ENCODE results near the gene EFCAB8.
"Not testable (repeated sequence)": the region's sequence is repeated elsewhere in the genome, so short reads cannot be mapped to it uniquely, and the experiment has no call there.

Gene EFCAB8

DNA sequence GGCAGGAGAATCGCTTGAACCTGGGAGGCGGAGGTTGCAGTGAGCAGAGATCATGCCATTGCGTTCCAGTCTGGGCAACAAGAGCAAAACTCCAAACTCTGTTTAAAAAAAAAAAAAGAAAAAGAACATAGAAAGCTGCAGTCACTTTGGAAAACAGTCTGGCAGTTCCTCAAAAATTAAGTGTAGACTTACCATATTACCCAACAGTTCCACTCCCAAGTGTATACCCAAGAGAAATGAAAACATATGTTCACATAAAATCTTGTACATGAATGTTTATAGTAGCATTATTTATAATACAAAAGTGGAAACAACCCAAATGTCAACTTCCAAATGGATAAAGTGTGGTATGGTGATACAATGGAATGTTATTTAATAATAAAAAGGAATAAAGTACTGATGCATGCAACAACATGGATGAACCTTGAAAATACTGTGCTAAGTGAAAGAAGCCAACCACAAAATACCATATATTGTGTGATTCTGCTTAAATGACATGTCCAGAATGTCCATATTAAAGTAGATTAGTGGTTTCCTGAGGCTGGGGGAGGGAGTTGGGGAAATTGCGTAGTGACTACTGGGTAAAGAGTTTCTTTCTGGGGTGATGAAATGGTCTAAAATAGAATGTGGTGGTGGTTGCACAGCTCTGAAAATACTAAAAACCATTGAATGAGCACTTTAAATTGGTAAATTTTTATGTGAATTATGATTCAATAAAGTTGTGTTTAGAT is 82.6 kb downstream of the EFCAB8 start:
- Histone ChIP-seq H3K4me3 (no peak overlapping the region), H3K27ac (no peak overlapping the region)

DNA sequence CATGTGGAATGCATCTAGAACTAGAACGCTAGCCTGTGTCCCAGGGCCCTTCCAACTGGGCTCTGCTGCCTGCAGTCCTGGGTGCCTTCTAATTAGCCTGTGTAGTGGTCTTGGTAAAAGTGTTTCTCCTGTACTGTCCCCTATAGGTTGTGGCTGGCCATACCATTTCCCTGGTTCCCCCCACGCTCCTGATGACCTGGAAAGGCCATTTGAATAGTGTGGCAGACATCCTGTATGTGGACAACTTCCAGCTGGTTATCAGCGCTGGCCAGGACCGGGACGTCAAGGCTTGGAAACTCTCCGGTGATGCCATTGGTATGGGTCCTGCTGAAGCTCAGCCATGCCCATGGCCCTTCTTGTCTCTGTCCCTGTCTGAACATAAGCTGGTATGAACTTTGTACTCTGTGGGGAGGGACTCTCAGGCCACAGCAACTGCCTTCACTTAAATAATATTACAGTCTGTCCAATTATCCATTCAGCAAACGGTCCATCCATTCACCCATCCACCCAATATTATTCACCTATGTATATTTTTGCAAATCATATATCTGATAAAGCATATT is 84.8 kb downstream of the EFCAB8 start:
- Histone ChIP-seq H3K4me3 (no peak overlapping the region), H3K27ac (no peak overlapping the region)

DNA sequence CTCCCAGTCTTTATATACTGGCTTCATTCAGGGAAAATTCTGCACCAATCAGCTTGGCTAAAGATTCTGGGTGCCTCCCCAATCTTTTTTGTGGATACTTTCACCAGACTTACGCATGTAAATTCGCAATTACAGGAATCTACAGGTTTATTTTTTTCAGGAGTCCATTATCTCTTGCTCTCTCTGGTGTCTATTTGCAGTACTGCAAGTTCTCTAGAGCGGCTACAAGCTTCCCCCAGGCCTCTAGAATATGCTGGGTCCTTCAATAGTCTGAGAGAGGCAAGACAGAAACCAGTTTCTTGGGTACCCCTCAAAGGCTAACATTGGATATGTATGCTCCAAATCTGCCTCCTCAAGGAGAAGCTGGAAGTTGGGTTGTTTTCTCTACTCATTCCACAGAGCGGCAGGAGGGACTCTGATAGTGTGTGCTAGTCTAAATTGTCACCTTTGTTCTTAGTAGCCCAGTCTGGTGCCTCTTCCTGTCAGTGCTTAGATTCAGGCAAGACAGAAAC is 87.0 kb downstream of the EFCAB8 start:
- H3K4me3 ChIP-seq, result no peak overlapping the region
- peak overlapping the region in 3 of 21 experiments; percentile 8 to 23 (median 12) for H3K27ac ChIP-seq

DNA sequence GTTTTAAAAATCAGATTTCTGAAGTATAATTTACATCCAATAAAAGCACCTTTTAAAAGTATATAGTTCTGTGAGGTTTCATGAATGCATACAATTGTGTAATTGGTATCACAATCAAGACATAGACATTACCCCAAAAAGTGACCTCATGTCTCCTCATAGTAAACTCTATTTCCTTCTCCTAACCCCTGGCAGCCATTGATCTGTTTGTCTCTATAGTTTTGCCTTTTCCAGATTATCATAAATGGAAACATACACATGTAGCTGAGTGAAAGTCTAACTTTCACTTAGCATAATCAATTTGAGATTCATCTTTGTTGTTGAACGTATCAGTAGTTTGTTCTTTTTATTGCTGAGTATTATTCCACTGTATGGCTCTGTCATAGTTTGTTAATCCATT is 87.9 kb downstream of the EFCAB8 start:
- H3K27ac ChIP-seq, result no peak overlapping the region

DNA sequence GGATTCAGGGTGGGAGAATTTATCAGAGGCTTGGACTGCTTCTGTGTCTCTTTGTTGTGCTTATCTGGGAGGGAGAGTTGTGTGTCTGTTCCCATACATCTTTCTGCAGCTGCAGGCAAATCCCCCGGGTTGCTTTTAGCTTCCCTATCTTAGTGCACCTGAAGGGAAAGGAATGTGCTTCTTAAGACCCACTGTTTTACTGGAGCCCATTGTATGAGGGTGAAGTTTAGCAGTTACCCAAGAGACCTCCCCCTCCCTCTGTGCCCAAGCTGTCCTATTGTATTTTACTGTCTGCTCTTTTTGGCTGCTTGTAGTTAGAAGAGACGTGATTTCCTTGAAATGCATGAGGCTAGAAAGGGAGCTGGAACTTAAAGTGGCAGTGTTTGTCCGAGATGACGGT is 91.8 kb downstream of the EFCAB8 start:
- not testable (repeated sequence) for H3K27ac ChIP-seq, H3K4me3 ChIP-seq

More for the DNA sequence above, 87.9 kb downstream of the EFCAB8 start:
- H3K4me3 ChIP-seq, result no peak overlapping the region

DNA sequence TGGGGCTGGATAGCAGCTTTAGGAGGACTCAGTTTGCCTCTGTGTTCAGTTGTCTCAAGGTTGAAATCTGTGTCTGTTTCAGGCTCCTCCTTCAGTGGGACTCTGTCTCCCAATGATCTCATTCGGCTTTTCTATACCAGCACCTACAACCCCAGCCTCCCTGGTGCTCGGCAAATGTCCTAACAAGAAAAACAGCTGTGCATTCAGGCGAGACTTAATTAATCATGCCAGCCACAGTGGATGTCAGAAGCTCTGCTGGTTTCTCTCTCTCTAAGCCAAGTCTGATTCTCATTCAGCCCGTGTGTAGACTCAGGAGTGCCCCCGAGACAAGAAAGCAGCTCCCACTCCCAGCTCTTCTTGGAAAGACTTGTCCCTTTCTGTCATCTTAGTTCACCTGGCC is 98.7 kb downstream of the EFCAB8 start:
- H3K27ac ChIP-seq, result no peak overlapping the region
- no peak overlapping the region for H3K4me3 ChIP-seq

DNA sequence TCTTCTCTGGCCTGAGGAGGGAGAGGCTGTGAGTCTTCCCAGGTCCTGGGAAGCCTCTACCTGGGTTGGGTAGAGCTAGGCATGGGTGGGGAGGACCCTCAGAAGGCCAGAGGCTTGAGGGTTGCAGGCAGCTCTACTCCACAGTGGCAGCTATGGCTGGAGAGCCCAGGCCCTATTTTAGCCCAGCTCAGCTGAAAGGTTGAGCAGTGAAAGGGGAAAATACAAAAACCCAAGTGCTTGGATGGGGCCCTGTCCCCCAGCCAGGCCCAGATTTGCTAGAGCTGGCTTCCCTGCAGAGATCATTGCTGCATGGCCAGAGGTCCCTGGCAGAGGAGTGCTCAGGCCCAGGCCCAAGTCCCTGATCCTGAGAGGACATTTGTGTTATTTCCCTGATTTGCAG is 99.9 kb downstream of the EFCAB8 start:
- Histone ChIP-seq H3K27ac (no peak overlapping the region), H3K4me3 (no peak overlapping the region)

DNA sequence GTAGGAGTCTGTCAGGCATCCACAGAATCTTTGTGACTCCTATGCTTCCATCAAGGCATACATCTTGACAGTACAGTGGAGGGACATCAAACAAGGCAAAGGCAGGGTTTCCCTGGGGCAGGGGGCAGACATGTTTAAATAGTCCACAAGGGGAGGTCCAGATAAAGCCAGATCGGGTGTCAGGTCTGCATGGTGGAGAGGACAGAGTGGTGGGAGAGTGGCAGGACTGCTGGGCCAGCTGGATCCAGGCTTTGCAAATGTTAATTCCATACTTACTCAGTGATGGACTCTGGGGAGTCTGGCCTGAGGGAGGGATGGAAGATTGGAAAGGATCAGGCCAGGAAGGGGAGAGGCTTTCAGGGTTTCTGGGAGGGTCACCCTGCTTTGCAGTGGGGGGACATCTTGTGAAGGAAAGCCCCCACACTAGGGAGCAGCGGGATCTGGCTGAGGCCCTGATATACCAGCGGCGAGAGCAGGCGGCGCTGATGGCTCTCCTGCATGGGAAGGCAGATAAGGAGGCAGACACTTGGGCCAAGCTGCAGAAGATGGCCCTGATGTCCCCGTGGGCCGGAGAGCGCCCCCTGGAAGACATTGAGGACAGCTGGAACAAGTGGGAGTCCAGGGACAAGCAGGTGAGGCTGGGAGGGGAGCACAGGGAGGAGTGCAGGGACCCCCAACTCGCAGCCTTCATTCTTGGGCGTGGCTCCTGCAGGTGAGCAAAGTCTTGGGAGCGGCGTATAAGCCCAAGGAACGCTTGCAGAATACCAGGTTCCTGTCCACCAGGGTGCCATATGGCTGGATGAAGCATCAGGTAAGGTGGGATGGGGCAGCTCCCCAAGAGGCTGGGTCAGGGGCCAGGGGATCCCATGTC is 100.9 kb downstream of the EFCAB8 start:
- Histone ChIP-seq H3K27ac (no peak overlapping the region), H3K4me3 (no peak overlapping the region)

DNA sequence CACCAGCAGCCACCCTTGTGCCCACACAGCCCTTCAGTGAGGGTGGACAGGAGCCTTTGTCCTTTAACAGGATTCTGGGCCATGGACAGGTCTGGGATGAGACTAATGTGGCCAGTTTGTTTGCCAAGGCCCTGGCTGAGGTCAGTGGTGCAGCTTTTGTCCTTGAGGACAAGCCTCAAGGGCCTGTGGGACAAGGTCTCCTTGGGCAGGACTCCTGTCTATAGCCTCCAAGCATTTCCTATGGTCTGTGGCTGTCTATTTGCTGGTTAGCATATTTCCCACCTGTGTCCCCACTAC is 101.4 kb downstream of the EFCAB8 start:
- no peak overlapping the region for H3K4me3 ChIP-seq
- H3K27ac ChIP-seq, result no peak overlapping the region

DNA sequence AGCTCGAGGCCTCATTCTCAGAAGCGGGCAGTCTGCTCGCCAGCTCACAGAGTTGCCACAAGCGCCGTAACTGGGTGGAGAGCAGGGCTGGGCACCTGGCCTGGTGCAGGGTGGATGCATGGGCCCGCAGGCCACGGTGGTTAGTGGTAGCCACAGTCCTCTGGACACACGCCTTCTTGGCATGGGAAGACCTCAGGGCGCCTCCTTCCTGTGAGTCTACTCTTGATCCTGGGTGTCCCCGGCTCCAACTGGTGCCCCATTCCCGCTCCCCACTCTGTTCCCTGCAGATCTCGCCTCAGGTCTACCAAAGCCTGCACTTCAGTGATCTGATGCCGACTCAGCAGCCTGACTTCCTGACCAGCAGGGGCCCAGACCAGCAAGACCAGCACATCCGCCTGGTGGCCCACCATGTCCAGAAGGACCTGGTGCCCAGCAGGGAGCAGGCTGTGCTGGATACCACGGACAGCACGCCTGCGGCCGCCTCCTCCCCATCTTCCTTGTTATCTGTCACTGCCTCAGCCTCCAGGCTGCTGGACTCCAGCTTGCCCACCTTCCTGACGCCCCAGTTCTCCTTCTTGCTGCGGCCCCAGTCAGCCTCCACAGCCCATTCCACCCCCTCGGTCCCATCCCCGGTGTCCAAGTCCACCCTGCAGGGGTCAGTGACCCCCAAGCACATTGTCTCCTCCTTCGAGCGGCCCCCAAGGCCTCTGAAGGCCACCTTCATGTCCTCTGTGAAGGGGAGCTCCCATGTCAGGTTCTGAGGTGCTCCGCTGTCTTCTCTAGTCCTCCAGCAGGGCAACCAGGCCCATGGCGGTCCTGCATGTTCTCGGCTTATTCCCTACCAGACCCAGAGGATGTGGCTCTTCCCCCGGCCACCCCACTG is 102.4 kb downstream of the EFCAB8 start:
- Histone ChIP-seq H3K27ac (no peak overlapping the region), H3K4me3 (no peak overlapping the region)

DNA sequence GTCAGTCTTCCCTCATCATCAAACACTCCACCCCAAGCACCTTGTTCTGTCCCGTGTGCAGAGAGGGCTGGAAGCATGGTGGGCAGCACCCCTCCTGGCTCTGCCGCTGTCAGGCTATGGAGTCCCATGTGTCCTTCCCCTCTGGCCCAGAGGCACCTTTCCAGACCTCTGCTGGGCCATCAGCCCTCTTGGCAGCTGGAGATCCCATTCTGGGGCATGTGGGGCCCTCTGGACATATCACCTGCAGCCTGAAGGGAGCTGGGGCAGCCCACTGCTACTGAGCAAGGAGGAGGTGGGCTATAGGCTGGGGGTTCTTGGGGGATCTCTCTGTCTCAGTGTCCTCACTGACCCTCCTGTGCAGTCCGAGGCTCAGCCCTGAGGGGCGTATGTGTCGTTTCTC is 103.3 kb downstream of the EFCAB8 start:
- H3K27ac ChIP-seq, result no peak overlapping the region

DNA sequence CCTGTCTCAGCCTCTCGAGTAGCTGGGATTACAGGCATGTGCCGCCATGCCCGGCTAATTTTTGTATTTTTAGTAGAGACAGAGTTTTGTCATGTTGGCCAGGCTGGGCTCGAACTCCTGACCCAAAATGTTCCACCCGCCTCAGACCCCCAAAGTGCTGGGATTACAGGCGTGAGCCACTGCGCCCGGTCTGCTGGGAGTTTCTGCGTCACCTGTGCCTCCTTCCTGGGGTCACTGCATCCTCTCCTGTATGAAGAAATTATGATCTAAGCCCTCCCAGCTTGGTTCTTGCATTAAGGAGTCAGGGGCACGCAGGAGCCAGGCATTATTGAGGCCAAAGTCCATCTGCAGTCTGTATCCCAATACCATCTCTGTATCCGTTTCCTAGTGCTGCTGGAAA is 103.9 kb downstream of the EFCAB8 start:
- not testable (repeated sequence) for H3K4me3 ChIP-seq

More for the DNA sequence above, 103.3 kb downstream of the EFCAB8 start:
- no peak overlapping the region for H3K4me3 ChIP-seq

DNA sequence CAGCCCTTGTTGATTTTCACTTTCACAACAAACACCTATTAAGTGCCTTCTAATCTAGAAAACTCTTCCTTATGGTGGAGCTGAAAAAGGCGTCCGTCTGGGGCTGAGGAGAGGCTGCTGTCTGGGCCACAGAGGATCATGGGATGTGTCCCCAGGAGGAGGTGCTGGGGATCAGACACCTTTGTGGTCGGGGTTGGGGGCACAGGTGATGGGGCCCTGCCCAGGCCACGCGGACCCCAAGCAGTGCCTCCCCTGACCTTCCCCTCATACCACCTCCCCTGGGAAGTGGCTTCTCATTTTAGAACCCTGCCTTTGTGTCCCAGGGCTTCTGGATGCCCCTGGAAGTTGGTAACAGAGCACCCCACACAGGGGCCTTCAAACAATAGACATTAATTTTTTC is 104.5 kb downstream of the EFCAB8 start:
- Histone ChIP-seq H3K4me3 (no peak overlapping the region), H3K27ac (no peak overlapping the region)

More for the DNA sequence above, 103.9 kb downstream of the EFCAB8 start:
- not testable (repeated sequence) for H3K27ac ChIP-seq

DNA sequence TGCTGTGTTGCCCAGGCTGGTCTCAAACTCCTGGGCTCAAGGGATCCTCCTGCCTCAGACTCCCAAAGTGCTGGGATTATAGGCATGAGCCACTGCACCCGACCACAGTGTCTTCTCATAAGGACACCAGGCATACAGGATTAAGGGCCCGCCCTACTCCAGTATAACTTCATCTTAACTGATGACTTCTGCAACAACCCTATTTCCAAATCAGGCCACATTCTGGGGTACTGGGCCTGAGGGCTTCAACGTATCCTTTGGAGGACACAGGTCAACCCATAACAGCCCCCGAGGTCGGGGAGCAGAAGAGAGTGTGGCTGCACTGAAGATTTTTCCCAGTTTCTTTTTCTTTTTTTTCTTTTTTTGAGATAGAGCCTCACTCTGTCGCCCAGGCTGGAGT is 105.9 kb downstream of the EFCAB8 start:
- H3K4me3 ChIP-seq, result no peak overlapping the region
- H3K27ac ChIP-seq, result no peak overlapping the region

DNA sequence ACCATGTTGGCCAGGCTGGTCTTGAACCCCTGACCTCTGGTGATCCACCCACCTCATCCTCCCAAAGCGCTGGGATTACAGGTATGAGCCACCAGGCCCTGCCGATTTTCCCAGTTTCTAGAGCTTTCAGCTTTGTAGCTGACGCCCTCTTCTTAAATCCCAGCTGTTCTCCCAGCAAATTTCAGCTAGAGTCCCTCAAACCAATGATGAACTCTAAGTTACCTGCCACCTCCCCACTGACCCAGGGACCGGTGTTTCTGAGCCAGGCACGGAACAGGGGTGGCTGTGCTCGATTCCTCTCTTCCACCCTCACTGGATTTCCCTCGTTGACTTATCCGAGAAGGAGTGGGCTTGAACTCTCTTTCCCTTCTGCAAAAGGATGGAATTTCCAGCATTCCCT is 106.4 kb downstream of the EFCAB8 start:
- Histone ChIP-seq H3K4me3 (no peak overlapping the region), H3K27ac (peak overlapping the region in 2 of 21 experiments; percentile 84 to 96)

DNA sequence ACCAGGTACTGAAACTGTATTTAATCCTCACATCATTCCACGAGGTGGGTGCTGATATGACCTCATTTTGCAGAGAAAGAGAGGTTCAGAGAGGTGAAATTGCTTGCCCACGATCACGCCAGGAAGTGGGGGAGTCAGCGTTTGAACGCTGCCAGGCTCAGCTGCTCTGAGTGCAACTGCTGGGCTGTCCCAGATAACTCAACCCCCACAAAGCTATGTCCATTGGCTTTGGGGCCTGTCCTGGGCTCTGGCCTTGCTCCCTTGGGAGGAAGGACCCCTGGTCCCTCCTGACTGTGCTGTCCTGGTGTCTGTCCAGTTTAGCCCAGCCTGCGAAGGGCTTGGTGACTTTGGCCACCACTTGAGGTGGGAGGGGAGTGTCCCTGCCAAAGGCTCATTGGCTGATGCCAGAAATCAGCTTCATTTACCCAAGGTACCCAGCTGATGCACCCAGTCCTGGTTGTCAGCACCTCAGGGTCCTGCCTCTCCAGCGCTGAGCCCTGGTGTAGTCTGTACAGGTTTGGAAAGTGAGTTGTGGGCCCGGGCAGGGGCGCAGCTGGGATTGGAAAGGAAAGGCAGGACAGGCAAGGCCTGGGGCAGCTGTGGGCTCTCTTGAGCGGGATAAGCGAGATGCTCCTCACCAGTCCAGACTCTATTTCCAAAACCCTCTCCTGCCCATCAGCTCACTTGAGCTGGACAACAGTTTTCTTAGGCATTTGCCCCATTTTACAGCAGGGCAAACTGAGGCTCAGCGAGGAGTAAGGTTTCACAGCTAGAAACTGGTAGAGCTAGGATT is 107.1 kb downstream of the EFCAB8 start:
- peak overlapping the region in 2 of 21 experiments; percentile 84 to 96 for H3K27ac ChIP-seq
- no peak overlapping the region for H3K4me3 ChIP-seq

DNA sequence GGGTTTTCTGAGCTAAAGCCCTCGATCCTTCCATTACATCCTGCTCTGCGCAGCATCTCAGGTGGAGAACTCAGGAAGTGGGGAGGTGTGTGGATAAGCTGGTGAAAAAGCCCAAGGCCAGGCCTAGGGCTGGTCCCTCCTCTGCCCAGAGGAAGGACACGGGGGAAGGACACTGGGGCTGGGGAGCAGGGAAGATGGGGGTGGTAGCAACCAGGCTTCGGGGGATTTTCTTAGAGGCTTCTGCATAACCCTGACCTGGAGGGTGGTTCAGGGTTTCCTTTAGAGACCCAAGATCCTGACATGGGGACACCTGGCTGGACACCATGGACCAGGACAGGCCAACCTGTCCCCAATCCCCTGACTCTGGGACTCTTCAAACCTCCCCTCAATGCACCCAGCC is 107.7 kb downstream of the EFCAB8 start:
- Histone ChIP-seq H3K4me3 (no peak overlapping the region), H3K27ac (peak overlapping the region in 3 of 21 experiments; percentile 81 to 96 (median 84))

DNA sequence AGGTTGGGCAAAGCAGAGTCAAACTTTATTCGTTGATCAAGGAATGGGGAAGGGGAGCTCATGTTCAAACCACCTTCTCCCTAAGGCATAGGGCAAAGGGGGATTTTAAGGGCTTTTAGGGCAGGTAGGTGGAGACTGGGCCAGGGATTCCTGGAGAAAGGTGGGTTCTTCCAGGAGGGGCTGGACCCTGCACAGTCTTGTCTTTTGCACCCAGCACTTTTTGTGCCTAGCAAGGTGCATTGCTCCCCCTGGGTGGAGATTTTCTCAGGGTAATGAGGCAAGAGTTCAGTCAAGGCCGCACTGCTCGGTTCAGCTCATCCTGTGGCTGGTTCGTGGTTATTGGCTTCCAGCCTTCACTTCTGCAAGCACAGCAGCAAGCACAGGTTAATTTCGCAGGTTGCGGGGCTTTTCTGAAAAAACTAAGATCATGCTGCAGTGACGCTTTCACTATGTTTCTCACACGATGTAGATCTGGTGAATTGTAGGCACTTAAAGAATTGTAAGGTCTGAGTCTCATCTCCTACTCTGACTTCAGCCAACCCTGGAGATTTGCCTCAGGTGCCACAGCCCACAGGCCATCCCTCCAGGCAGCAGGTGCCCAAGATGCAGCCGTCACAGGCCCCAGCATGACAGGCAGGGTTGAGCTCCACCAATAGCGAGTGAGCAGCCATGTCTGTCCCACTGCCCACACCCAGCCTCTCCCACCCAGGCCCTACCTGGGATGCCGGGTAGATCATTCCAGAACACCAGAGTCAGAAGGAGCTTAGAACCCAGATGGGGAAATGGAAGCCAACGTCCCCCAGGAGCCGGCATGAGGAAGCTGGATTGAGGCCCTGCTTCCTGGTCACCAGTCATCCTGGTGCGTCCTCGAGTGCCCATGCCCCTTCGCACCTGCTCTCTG is 108.4 kb downstream of the EFCAB8 start:
- Histone ChIP-seq H3K4me3 (no peak overlapping the region), H3K27ac (peak overlapping the region in 7 of 21 experiments; percentile 3 to 96 (median 58))
